Erythroblast (primary cell): ENCODE measurements around the gene ANO4.

Experiments used
- DNase-seq, 2 experiments: peaks; one replicate each; lab custom pipeline; 2025; lab: John Stamatoyannopoulos, UW
- GATA1 ChIP-seq: IDR thresholded peaks from 2 replicates; pipeline ENCODE4 v1.6.1; 2011; ENCODE audit warnings: low read depth, mild to moderate bottlenecking, control low read depth, low read length, moderate library complexity
- POLR2A ChIP-seq: IDR thresholded peaks from 2 replicates; pipeline ENCODE4 v1.6.1; 2011; ENCODE audit warnings: mild to moderate bottlenecking, low read length

The ANO4 gene

DNA sequence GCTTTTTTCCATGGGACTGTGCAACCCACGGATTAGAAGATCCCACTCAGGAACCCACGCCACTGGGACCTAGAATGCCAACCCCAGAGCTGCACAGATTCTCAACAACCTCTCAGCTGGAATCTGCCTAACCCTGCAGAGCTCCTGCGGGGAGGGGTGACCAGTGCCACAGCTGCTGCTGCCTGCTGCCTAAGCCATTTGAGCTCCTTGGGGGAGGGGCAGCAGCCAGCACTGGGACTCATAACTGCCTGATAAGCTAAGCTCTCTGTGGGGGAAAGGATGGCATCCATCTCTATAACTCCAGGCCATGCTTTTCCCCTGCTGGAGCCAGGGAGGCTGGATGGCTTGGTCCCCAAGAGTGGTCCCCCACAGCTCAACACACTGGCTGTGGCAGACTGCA lies 232.6 kb downstream of the ANO4 start:
- TF ChIP-seq GATA1: no peak
- TF ChIP-seq POLR2A: no peak
- no peak for DNase-seq

GRCh38 chr12:101027816-101028215 lies 233.2 kb downstream of the ANO4 start:
- no peak for TF ChIP-seq GATA1
- TF ChIP-seq POLR2A: no peak
- DNase-seq: no peak

GRCh38 chr12:101038289-101038871 lies 243.8 kb downstream of the ANO4 start:
- DNase-seq: no peak
- TF ChIP-seq GATA1 (no peak), POLR2A (no peak)

- TF ChIP-seq GATA1: no peak
- no peak for TF ChIP-seq POLR2A
- no peak for DNase-seq
These were observed 245.4 kb downstream of the ANO4 start for GRCh38 chr12:101039848-101040531.

DNA sequence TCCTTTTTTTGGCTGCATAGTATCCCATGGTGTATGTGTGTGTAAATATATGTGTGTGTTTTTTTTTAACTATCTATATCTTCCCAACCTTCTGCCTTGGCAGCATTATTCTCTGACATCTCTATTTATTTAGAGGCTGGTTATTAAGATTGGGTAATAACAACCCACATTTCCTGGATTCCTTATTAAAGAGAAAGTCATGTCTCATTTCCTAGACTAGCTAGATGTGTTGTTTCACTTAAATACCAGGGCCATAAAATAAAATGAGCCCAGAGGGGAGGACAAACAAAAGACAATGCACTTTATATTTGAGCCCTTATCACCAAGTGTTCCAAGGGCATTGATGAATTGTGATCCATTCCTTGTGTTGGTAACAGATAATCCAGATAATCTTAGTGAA lies 246.4 kb downstream of the ANO4 start:
- DNase-seq: no peak
- TF ChIP-seq POLR2A (no peak), GATA1 (no peak)

DNA sequence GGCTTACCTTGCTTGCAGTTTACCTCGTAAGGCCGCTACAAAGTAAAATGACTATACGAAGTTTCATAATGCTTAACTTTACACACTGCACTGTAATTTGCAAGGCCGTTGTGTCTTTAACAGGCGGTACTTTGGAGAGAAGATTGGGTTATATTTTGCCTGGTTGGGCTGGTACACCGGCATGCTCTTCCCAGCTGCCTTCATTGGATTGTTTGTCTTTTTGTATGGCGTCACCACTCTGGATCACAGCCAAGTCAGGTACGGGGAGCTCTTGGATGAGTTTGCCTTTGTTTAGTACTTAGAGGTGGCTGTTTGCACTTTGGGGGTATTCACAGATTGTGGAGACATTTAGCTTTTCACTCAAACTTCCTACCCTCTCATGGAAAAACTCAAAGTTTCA lies 247.6 kb downstream of the ANO4 start:
- TF ChIP-seq GATA1 (no peak), POLR2A (no peak)
- DNase-seq: no peak

GRCh38 chr12:101044512-101045059 lies 250.0 kb downstream of the ANO4 start:
- no peak for DNase-seq
- no peak for TF ChIP-seq GATA1
- no peak for TF ChIP-seq POLR2A

DNA sequence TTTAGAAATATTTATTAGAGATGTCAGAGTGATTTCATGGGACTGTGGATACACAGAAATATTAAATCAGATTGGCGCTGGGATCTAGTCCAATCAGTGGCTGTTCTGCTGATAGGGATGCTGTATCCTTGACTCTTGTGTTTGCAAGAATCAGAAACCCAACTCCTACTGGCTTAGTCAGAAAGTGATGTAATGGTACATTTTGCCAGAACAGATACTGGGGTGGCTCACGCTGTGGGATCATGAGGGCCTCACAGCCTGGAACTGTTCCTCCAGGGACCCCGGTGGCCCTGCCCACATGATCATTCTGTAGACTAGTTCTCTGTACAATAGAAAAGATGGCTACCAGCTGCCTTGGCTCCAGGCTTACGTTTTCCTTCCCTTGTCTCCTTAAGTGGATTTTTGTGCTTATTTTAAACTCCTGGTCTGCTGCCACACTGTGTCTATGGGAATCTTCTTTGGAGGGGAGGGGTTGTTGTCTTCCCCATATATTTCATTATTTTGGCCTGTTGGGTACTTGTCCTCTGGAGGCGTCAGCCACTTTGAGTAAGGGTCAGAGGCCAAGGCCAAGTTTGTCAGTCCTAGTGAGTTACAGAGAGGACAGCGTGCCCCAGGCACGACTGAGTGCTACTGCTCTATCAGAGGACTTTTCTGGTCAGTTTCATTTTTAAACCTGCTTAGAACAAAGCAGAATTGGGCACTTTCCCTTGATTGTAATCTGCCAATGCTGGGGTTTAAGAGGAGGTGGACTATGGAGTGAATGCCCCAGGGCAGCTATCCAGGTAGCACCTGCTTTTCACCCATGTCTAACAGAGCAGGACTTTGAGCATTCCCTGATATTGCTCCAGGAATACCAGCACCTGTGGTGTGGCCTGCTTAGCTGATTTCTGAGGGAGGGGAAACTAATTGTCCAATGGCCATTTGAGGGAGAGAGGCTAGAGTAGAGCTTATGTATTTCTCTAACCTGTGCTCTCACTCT lies 251.2 kb downstream of the ANO4 start:
- TF ChIP-seq GATA1: no peak
- no peak for TF ChIP-seq POLR2A
- DNase-seq: no peak

GRCh38 chr12:101047652-101048051 lies 253.1 kb downstream of the ANO4 start:
- DNase-seq: no peak
- no peak for TF ChIP-seq GATA1
- TF ChIP-seq POLR2A: no peak

- no peak for DNase-seq
- TF ChIP-seq GATA1 (no peak), POLR2A (no peak)
These were observed 256.1 kb downstream of the ANO4 start for GRCh38 chr12:101050631-101051030.

GRCh38 chr12:101051151-101051550 lies 256.6 kb downstream of the ANO4 start:
- no peak for TF ChIP-seq POLR2A
- no peak for TF ChIP-seq GATA1
- DNase-seq: no peak

DNA sequence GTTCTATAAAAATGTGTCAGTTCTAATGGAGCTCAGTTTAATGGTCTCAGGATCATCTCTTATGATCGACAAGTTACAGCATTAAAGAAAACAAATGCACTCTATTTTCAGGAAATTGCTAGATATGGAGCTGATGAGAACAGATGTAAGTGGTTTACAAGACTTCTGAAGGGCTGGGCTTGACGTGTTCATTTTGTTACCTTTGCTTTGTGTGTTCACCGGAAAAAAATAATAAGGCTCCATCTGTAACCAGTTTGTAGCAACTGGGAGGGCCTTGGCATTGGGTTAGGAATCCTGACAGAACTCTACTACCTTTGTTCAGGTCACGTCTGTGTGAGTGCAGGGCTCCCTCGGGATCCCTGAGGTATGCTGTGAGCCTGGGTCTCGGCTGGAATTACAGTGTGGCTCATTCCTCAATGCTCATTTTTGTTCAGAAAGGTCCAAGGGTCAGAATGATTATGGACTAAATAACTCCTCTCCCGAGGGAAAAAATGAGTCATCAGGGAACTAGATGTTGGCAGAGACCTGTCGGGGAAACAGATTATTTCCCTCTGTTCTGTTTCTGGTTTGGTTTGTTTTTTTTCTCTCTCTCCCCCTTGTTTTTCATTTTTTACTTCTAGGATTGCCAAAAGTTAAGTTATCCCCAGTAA lies 257.4 kb downstream of the ANO4 start:
- TF ChIP-seq POLR2A (no peak), GATA1 (no peak)

GRCh38 chr12:101053203-101053602 lies 258.6 kb downstream of the ANO4 start:
- no peak for DNase-seq
- no peak for TF ChIP-seq POLR2A
- TF ChIP-seq GATA1: no peak

More for the DNA sequence above, 257.4 kb downstream of the ANO4 start:
- DNase-seq: no peak
